GM21717 (cell line): ENCODE measurements around the gene HDAC11.
"Not testable (repeated sequence)": the region's sequence is repeated elsewhere in the genome, so short reads cannot be mapped to it uniquely, and the experiment has no call there.

Source experiments
- ATAC-seq: cut with Tn5 transposase; IDR thresholded peaks from one replicate; pipeline ENCODE4 v1.9.1; 2021; ENCODE audit warnings: mild to moderate bottlenecking, moderate library complexity; ENCODE audit not compliant: unreplicated experiment

Gene HDAC11

GRCh38 chr3:13492976-13493866, 13.1 kb downstream of the HDAC11 start:
- ATAC-seq, result no peak

- ATAC-seq, result no peak
These were observed 13.8 kb downstream of the HDAC11 start for GRCh38 chr3:13493867-13494441.

- ATAC-seq, result no peak
These were observed 14.6 kb downstream of the HDAC11 start for GRCh38 chr3:13494463-13495350.

GRCh38 chr3:13495351-13495813, 15.3 kb downstream of the HDAC11 start:
- ATAC-seq, result no peak

GRCh38 chr3:13495921-13496723, 16.0 kb downstream of the HDAC11 start:
- peak; percentile 73 for ATAC-seq

- no peak for ATAC-seq
These were observed 16.8 kb downstream of the HDAC11 start for GRCh38 chr3:13496879-13497278.

DNA sequence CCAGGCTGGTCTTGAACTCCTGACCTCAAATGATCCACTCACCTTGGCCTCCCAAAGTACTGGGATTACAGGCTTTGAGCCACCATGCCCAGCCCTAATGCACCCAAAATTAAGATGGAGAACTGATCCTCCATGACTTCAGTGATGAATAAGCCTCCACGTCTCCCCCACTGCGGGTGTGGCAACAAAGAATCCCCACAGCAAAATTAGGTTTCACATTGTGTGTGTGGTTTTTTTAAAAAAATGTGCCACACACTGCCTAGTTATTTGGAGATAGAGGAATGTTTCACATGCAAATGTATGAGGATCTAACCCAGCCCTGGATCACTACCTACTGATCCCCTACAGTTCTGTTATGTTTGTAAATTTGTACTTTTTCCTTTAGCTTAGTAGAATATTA, 17.3 kb downstream of the HDAC11 start:
- peak; percentile 42 for ATAC-seq

DNA sequence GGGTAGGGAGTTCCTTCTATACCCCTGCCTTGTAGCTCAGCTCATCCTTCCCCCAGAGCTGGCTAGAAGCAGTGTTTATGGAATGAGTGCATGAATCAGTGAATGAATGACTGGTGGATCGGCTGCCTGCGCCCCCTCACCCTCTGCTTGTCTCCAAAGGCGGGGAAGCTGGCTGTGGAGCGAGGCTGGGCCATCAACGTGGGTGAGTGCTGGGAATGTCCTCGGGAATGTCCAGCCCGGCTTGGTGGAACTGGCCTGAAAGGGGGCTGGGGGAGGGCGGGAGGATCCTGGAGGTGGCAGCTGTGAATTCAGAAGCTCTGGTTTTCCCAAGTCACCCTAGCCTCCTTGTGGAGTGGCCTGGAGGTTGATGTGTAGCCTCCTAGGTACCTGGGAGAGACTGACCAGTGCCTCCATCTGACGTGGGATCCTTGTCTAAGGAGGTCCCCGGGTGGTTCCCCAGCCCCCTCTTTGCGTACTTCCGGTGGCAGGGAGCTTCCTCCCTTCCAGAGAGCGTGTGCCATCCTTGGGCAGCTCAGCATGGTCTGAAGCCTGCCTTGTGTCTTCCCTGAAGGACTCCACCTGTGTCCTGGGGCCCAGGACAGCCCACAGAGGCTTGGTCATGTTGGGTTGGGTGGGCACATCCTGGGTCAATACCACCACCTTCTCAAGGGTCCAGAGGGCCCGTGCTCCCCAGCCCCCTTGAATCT, 18.4 kb downstream of the HDAC11 start:
- ATAC-seq, result no peak

- not testable (repeated sequence) for ATAC-seq
These were observed 19.1 kb downstream of the HDAC11 start for GRCh38 chr3:13499246-13499645.

GRCh38 chr3:13500133-13500885, 20.2 kb downstream of the HDAC11 start:
- no peak for ATAC-seq

GRCh38 chr3:13501056-13501455, 20.9 kb downstream of the HDAC11 start:
- no peak for ATAC-seq

GRCh38 chr3:13501521-13501920, 21.4 kb downstream of the HDAC11 start:
- ATAC-seq, result no peak

GRCh38 chr3:13501958-13502790, 22.1 kb downstream of the HDAC11 start:
- no peak for ATAC-seq

DNA sequence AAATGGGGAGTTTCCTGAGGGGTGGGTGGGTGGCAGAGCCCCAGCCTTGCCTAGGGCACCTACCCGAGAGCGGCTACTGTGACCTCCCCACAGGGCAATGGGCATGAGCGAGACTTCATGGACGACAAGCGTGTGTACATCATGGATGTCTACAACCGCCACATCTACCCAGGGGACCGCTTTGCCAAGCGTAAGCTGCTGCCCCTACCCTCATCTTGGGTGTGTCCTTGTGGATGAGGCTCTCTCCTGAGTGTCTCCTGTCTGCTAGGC, 22.6 kb downstream of the HDAC11 start:
- no peak for ATAC-seq

DNA sequence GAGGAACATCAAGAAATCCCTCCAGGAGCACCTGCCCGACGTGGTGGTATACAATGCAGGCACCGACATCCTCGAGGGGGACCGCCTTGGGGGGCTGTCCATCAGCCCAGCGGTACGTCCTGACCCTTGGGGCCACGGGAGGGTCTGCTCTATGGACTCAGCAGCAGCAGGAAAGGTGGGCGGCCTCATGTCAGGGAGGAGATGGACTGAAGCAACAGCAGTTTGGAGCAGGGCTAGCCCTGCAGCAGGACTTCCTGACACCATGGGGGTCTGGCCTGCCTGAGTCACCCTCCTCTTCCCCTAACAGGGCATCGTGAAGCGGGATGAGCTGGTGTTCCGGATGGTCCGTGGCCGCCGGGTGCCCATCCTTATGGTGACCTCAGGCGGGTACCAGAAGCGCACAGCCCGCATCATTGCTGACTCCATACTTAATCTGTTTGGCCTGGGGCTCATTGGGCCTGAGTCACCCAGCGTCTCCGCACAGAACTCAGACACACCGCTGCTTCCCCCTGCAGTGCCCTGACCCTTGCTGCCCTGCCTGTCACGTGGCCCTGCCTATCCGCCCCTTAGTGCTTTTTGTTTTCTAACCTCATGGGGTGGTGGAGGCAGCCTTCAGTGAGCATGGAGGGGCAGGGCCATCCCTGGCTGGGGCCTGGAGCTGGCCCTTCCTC, 24.2 kb downstream of the HDAC11 start:
- no peak for ATAC-seq

GRCh38 chr3:13505147-13506130, 25.3 kb downstream of the HDAC11 start:
- no peak for ATAC-seq

DNA sequence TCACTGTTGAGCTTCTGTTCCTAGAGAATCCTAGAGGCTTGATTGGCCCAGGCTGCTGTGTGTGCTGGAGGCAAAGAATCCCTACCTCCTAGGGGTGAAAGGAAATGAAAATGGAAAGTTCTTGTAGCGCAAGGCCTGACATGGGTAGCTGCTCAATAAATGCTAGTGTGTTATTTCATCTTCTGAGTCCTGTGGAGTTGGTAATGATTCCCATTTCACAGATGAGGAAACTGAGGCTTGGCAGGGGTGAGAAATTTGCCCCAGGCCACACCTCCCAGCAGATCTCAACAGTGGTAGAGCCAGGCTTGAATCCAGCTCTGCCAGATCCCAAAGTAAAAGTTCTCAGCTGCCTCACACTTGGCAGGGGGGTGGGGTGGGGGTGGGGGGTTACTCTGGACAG, 26.1 kb downstream of the HDAC11 start:
- no peak for ATAC-seq
